GM23338 (cell line): ENCODE measurements around the gene CHST12. TPM values are rescaled to one million over a fixed set of nuclear protein-coding genes. Genes with fewer than 3 reads are reported as not detected.

Source experiments
- ATAC-seq: fragments of 200-7000 bp; cut with Tn5 transposase; 3 replicates; pipeline ENCODE4 v1.9.1; 2020
- DNase-seq: peaks from one replicate; pipeline ENCODE4 v3.0.0-alpha.2; 2015; ENCODE audit warnings: low spot score
- H2AFZ ChIP-seq: fragments of 200-600 bp; sonication (generic); 2 replicates; pipeline ENCODE4 v1.8.0; 2016; ENCODE audit warnings: antibody characterized with exemption, mild to moderate bottlenecking, moderate library complexity
- H3F3A ChIP-seq: fragments of 200-600 bp; sonication (generic); replicated peaks from 2 replicates; pipeline ENCODE4 v1.8.0; 2017; ENCODE audit warnings: antibody characterized with exemption, mixed run types, low read depth
- H3K27ac ChIP-seq: fragments of 200-600 bp; sonication (generic); 2 replicates; pipeline ENCODE4 v1.6.1; 2016; ENCODE audit warnings: low read depth
- H3K27me3 ChIP-seq: fragments of 200-600 bp; sonication (generic); 2 replicates; pipeline ENCODE4 v1.8.0; 2016; ENCODE audit warnings: mild to moderate bottlenecking, mixed run types, moderate library complexity; ENCODE audit not compliant: insufficient read depth
- H3K36me3 ChIP-seq: fragments of 200-600 bp; sonication (generic); 2 replicates; pipeline ENCODE4 v1.8.0; 2016; ENCODE audit warnings: mild to moderate bottlenecking; ENCODE audit not compliant: insufficient read depth
- H3K4me1 ChIP-seq: fragments of 200-600 bp; sonication (generic); 2 replicates; pipeline ENCODE4 v1.8.0; 2016; ENCODE audit warnings: mild to moderate bottlenecking, moderate library complexity; ENCODE audit not compliant: insufficient read depth
- H3K4me2 ChIP-seq: fragments of 200-600 bp; sonication (generic); 2 replicates; pipeline ENCODE4 v1.7.1; 2017; ENCODE audit warnings: mixed run types
- H3K4me3 ChIP-seq: fragments of 200-600 bp; sonication (generic); 2 replicates; pipeline ENCODE4 v1.6.1; 2016; ENCODE audit warnings: mixed run types
- H3K79me2 ChIP-seq: fragments of 200-600 bp; sonication (generic); replicated peaks from 2 replicates; pipeline ENCODE4 v1.8.0; 2017; ENCODE audit warnings: mild to moderate bottlenecking; ENCODE audit not compliant: insufficient read depth
- H3K9me2 ChIP-seq: fragments of 200-600 bp; sonication (generic); 2 replicates; pipeline ENCODE4 v1.8.0; 2017; ENCODE audit not compliant: insufficient read depth
- H4K20me1 ChIP-seq: fragments of 200-600 bp; sonication (generic); replicated peaks from 2 replicates; pipeline ENCODE4 v1.8.0; 2017; ENCODE audit warnings: mild to moderate bottlenecking; ENCODE audit not compliant: insufficient read depth
- H3K27ac Mint-ChIP-seq: 2 replicates; pipeline ENCODE4 v1.8.0; 2020; ENCODE audit warnings: inconsistent platforms, mild to moderate bottlenecking, moderate library complexity, mixed read lengths
- H3K27me3 Mint-ChIP-seq: 3 replicates; pipeline ENCODE4 v1.8.0; 2022; ENCODE audit warnings: low read depth, mild to moderate bottlenecking, moderate library complexity, mixed read lengths, inconsistent platforms; ENCODE audit not compliant: insufficient read depth, poor library complexity
- H3K36me3 Mint-ChIP-seq: 3 replicates; pipeline ENCODE4 v1.8.0; 2021; ENCODE audit warnings: low read depth, mild to moderate bottlenecking, inconsistent platforms, moderate library complexity, mixed read lengths
- H3K4me1 Mint-ChIP-seq: 3 replicates; pipeline ENCODE4 v1.8.0; 2020; ENCODE audit warnings: mild to moderate bottlenecking, inconsistent platforms, mixed read lengths
- H3K4me3 Mint-ChIP-seq: 3 replicates; pipeline ENCODE4 v1.8.0; 2021; ENCODE audit warnings: moderate library complexity, mild to moderate bottlenecking, inconsistent platforms, mixed read lengths
- H3K9me3 Mint-ChIP-seq: 3 replicates; pipeline ENCODE4 v1.8.0; 2020; ENCODE audit warnings: moderate library complexity, mild to moderate bottlenecking, inconsistent platforms, mixed read lengths
- CREB1 ChIP-seq: fragments of 250-450 bp; sonication (Bioruptor Pico); IDR thresholded peaks from 2 replicates; pipeline ENCODE4 v1.5.0; 2020; ENCODE audit warnings: low read depth, mild to moderate bottlenecking, moderate library complexity
- EZH2 ChIP-seq: fragments of 200-600 bp; sonication (generic); IDR thresholded peaks from one replicate; pipeline ENCODE4 v1.8.0; 2017; ENCODE audit warnings: antibody characterized with exemption, mild to moderate bottlenecking, low read depth; ENCODE audit not compliant: unreplicated experiment
- EZH2phosphoT487 ChIP-seq: fragments of 200-600 bp; sonication (generic); IDR thresholded peaks from one replicate; pipeline ENCODE4 v1.8.1; 2018; ENCODE audit warnings: antibody characterized with exemption; ENCODE audit not compliant: unreplicated experiment
- NANOG ChIP-seq: IDR thresholded peaks from 2 replicates; pipeline ENCODE4 v1.6.1; 2016; ENCODE audit warnings: antibody characterized with exemption, borderline replicate concordance
- POLR2AphosphoS5 ChIP-seq: IDR thresholded peaks from 2 replicates; pipeline ENCODE4 v1.6.1; 2016; ENCODE audit warnings: antibody characterized with exemption, low read depth
- STAT1 ChIP-seq: IDR thresholded peaks from one replicate; pipeline ENCODE4 v1.6.1; 2016; ENCODE audit warnings: antibody characterized with exemption; ENCODE audit not compliant: unreplicated experiment
- polyA plus RNA-seq: library from polyadenylated mRNA; unstranded; fragments of >200 nt; fragmentation: Nextera tagmentation; extraction: Ambion mirVana; gene quantifications from 2 replicates; pipeline ENCODE4 v1.2.1, GENCODE V29; 2016
- total RNA-seq: library from RNA; depleted of rRNA; stranded (reverse); fragments of >200 nt; shearing (Covaris generic); gene quantifications from 2 replicates; pipeline ENCODE4 v1.2.3, GENCODE V29; 2014
- TF ChIP-seq, protein P1 (sequence below), 2 experiments: fragments of 200-600 bp in 1 of 2; sonication (generic) in 1 of 2; conservative IDR thresholded peaks; 2 replicates each; pipeline versions ENCODE4 v1.5.1 to v1.6.1; 2016 to 2017; ENCODE audit warnings: antibody characterized with exemption in 2 of 2, low read depth in 2 of 2, mild to moderate bottlenecking in 2 of 2, moderate library complexity in 1 of 2
- TF ChIP-seq, protein P2 (sequence below): IDR thresholded peaks from one replicate; pipeline ENCODE4 v1.6.1; 2018; ENCODE audit warnings: antibody characterized with exemption; ENCODE audit not compliant: unreplicated experiment

The CHST12 gene
- total and polyA plus RNA-seq, 2 experiments from 2014 or later: 10.1 to 14.6 TPM

GRCh38 chr7:2460641-2461040 is 57.2 kb downstream of the CHST12 start:
- Histone ChIP-seq H2AFZ (no peak overlapping the region), H4K20me1 (no peaks in the 10 kb centered on the region), H3K79me2 (no peaks in the 10 kb centered on the region), H3K27ac (no peak overlapping the region), H3K4me2 (no peak overlapping the region), H3K9me2 (no peaks in the 10 kb centered on the region), H3F3A (0 out of 2 replicates have a peak, but pooled peaks cover 2% of the 10 kb centered on the region), H3K27me3 (no peaks in the 10 kb centered on the region), H3K4me3 (no peak overlapping the region), H3K36me3 (no peaks in the 10 kb centered on the region), H3K4me1 (0 out of 2 replicates have a peak, but pooled peaks cover under 1% of the 10 kb centered on the region)
- Mint-ChIP-seq H3K4me3 (no peak overlapping the region), H3K27me3 (peaks cover 7% of the 10 kb centered on the region), H3K9me3 (peaks cover 11% of the 10 kb centered on the region), H3K27ac (no peak overlapping the region), H3K36me3 (peaks cover 2% of the 10 kb centered on the region; the same call in 1 of the 3 replicates), H3K4me1 (peaks cover 6% of the 10 kb centered on the region)
- ATAC-seq (no peak), DNase-seq (no peak)
- TF ChIP-seq CREB1 (CRISPR knock-in tag): no peak
- TF ChIP-seq, protein P1, sequence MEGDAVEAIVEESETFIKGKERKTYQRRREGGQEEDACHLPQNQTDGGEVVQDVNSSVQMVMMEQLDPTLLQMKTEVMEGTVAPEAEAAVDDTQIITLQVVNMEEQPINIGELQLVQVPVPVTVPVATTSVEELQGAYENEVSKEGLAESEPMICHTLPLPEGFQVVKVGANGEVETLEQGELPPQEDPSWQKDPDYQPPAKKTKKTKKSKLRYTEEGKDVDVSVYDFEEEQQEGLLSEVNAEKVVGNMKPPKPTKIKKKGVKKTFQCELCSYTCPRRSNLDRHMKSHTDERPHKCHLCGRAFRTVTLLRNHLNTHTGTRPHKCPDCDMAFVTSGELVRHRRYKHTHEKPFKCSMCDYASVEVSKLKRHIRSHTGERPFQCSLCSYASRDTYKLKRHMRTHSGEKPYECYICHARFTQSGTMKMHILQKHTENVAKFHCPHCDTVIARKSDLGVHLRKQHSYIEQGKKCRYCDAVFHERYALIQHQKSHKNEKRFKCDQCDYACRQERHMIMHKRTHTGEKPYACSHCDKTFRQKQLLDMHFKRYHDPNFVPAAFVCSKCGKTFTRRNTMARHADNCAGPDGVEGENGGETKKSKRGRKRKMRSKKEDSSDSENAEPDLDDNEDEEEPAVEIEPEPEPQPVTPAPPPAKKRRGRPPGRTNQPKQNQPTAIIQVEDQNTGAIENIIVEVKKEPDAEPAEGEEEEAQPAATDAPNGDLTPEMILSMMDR (conservative IDR thresholded peaks at IDR 0.05; ENCODE audit: low read depth in 2 of 2): no peak
- no peak for TF ChIP-seq EZH2

GRCh38 chr7:2461268-2462026 is 58.0 kb downstream of the CHST12 start:
- peaks cover 6% of the 10 kb centered on the region for H3K27me3 Mint-ChIP-seq

More at GRCh38 chr7:2461268-2462026, 58.0 kb downstream of the CHST12 start:
- Histone ChIP-seq H3K4me1 (0 out of 2 replicates have a peak, but pooled peaks cover 5% of the 10 kb centered on the region), H3K79me2 (no peaks in the 10 kb centered on the region), H2AFZ (no peak overlapping the region), H3K4me2 (no peak overlapping the region), H3K9me2 (no peaks in the 10 kb centered on the region), H4K20me1 (no peaks in the 10 kb centered on the region), H3K36me3 (no peaks in the 10 kb centered on the region), H3K27me3 (no peaks in the 10 kb centered on the region), H3K27ac (no peak overlapping the region), H3F3A (peaks cover 2% of the 10 kb centered on the region; the same call in 1 of the 2 replicates), H3K4me3 (no peak overlapping the region)
- Mint-ChIP-seq H3K36me3 (peaks cover 2% of the 10 kb centered on the region; the same call in 1 of the 3 replicates), H3K4me3 (no peak overlapping the region), H3K9me3 (peaks cover 11% of the 10 kb centered on the region), H3K4me1 (peaks cover 11% of the 10 kb centered on the region), H3K27ac (no peak overlapping the region)
- TF ChIP-seq POLR2AphosphoS5 (no peak), NANOG (no peak), STAT1 (no peak), EZH2phosphoT487 (no peak), CREB1 (CRISPR knock-in tag) (no peak)
- TF ChIP-seq, protein P1 (conservative IDR thresholded peaks at IDR 0.05; ENCODE audit: low read depth in 2 of 2): no peak
- TF ChIP-seq, protein P2, sequence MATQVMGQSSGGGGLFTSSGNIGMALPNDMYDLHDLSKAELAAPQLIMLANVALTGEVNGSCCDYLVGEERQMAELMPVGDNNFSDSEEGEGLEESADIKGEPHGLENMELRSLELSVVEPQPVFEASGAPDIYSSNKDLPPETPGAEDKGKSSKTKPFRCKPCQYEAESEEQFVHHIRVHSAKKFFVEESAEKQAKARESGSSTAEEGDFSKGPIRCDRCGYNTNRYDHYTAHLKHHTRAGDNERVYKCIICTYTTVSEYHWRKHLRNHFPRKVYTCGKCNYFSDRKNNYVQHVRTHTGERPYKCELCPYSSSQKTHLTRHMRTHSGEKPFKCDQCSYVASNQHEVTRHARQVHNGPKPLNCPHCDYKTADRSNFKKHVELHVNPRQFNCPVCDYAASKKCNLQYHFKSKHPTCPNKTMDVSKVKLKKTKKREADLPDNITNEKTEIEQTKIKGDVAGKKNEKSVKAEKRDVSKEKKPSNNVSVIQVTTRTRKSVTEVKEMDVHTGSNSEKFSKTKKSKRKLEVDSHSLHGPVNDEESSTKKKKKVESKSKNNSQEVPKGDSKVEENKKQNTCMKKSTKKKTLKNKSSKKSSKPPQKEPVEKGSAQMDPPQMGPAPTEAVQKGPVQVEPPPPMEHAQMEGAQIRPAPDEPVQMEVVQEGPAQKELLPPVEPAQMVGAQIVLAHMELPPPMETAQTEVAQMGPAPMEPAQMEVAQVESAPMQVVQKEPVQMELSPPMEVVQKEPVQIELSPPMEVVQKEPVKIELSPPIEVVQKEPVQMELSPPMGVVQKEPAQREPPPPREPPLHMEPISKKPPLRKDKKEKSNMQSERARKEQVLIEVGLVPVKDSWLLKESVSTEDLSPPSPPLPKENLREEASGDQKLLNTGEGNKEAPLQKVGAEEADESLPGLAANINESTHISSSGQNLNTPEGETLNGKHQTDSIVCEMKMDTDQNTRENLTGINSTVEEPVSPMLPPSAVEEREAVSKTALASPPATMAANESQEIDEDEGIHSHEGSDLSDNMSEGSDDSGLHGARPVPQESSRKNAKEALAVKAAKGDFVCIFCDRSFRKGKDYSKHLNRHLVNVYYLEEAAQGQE: peak; percentile 59
- DNase-seq (no peak), ATAC-seq (peak; percentile 76)
